ENCODE data around the gene ARMC12.

- TF ChIP-seq GATA2 (IDR thresholded peaks at IDR 0.05; ENCODE audit: low read depth, low read length) (no peak), GATA3 (IDR thresholded peaks at IDR 0.05; ENCODE audit: low read depth, low read length) (no peak)
Measured at GRCh38 chr6:35795453-35796071, 58.7 kb downstream of the ARMC12 start.

Data from SH-SY5Y (cell line).